Breast epithelium (tissue), 4 donors: ENCODE results near the gene FAM53A. TPM values are rescaled to one million over a fixed set of nuclear protein-coding genes. Genes with fewer than 3 reads are reported as not detected.

Source experiments
- DNase-seq, 2 donors: peaks; one replicate each; pipeline ENCODE4 v3.0.0-alpha.2; 2019; ENCODE audit warnings: low spot score in 2 of 2
- H3K27ac ChIP-seq, 2 donors: fragments of 200-600 bp; sonication (generic) in 1 of 2; one replicate each; pipeline ENCODE4 v1.5.1; 2016 to 2019; ENCODE audit warnings: mild to moderate bottlenecking in 1 of 2
- H3K27me3 ChIP-seq, 2 donors: fragments of 200-600 bp; sonication (generic) in 1 of 2; one replicate each; pipeline versions ENCODE4 v1.5.1 to v1.6.0; 2017 to 2019; ENCODE audit warnings: control low read depth in 1 of 2, mild to moderate bottlenecking in 1 of 2
- H3K36me3 ChIP-seq: fragments of 200-600 bp; one replicate; pipeline ENCODE4 v1.5.1; 2019
- H3K4me1 ChIP-seq, 2 donors: fragments of 200-600 bp; sonication (generic); one replicate each; pipeline ENCODE4 v1.5.1; 2016 to 2019; ENCODE audit warnings: control low read depth in 1 of 2
- H3K4me3 ChIP-seq, 3 donors: fragments of 200-600 bp; sonication (generic); 1 replicate in 2 of 3; 2 replicates in 1 of 3; pipeline ENCODE4 v1.5.1; 2016 to 2019; ENCODE audit warnings: mild to moderate bottlenecking in 3 of 3, moderate library complexity in 2 of 3
- H3K9me3 ChIP-seq, 2 donors: fragments of 200-600 bp; sonication (generic) in 1 of 2; one replicate each; pipeline ENCODE4 v1.5.1; 2016 to 2019; ENCODE audit warnings: control low read depth in 1 of 2
- CTCF ChIP-seq, 3 donors: fragments of 450-650 bp; IDR thresholded peaks; one replicate each; pipeline ENCODE4 v1.5.1; 2016 to 2017; ENCODE audit warnings: antibody characterized with exemption in 3 of 3, mild to moderate bottlenecking in 3 of 3, moderate library complexity in 3 of 3
- POLR2A ChIP-seq: fragments of 450-650 bp; IDR thresholded peaks from one replicate; pipeline ENCODE4 v1.6.1; 2016; ENCODE audit warnings: antibody characterized with exemption, mild to moderate bottlenecking, moderate library complexity
- POLR2AphosphoS5 ChIP-seq, 3 donors: sonication (generic); formaldehyde crosslinking; IDR thresholded peaks; one replicate each; pipeline ENCODE4 v1.6.1; 2017; ENCODE audit warnings: antibody characterized with exemption in 3 of 3
- intact Hi-C: fragments of 100-400 bp; cut with DNase I; formaldehyde crosslinking; loops from one replicate; pipeline ENCODE4 v1.15.1; 2023; ENCODE audit warnings: low total_unique reads
- total RNA-seq, 3 donors: library from RNA; depleted of rRNA; stranded (reverse); fragments of >200 nt; gene quantifications; one replicate each; pipeline ENCODE4 v1.1.0, GENCODE V29; 2016

Gene FAM53A
- total RNA-seq, 3 donors from 2014 or later, result 3.7 to 7.2 (median 4.6) TPM

GRCh38 chr4:1598206-1599025, 85.7 kb downstream of the FAM53A start:
- Histone ChIP-seq H3K4me1 (no peaks in the 10 kb centered on the region), H3K27me3 (peaks cover 0 to 45% of the 10 kb centered on the region in 2 donors), H3K4me3 (no peak overlapping the region), H3K36me3 (no peaks in the 10 kb centered on the region), H3K27ac (no peak overlapping the region), H3K9me3 (no peaks in the 10 kb centered on the region)
- intact Hi-C loops, result no loop called here
- no peak for TF ChIP-seq POLR2A
- no peak for TF ChIP-seq CTCF (IDR thresholded peaks at IDR 0.05)
- no peak for TF ChIP-seq POLR2AphosphoS5 (IDR thresholded peaks at IDR 0.05)
- DNase-seq, result no peak

- no peak for DNase-seq
- Histone ChIP-seq H3K27me3 (peaks cover 0 to 46% of the 10 kb centered on the region in 2 donors), H3K4me1 (no peaks in the 10 kb centered on the region), H3K36me3 (no peaks in the 10 kb centered on the region), H3K4me3 (no peak overlapping the region), H3K9me3 (peaks cover 0 to under 1% of the 10 kb centered on the region in 2 donors), H3K27ac (no peak overlapping the region)
- no peak for TF ChIP-seq CTCF (IDR thresholded peaks at IDR 0.05)
- no peak for TF ChIP-seq POLR2AphosphoS5 (IDR thresholded peaks at IDR 0.05)
- intact Hi-C loops, result no loop called here
Observed at GRCh38 chr4:1597021-1597931, 86.8 kb downstream of the FAM53A start.

GRCh38 chr4:1596393-1596792, 87.7 kb downstream of the FAM53A start:
- Histone ChIP-seq H3K27me3 (peaks cover 0 to 49% of the 10 kb centered on the region in 2 donors), H3K4me1 (no peaks in the 10 kb centered on the region), H3K4me3 (no peak overlapping the region), H3K27ac (no peak overlapping the region), H3K9me3 (peaks cover 6 to 9% of the 10 kb centered on the region in 2 donors), H3K36me3 (no peaks in the 10 kb centered on the region)
- no peak for DNase-seq
- no peak for TF ChIP-seq CTCF (IDR thresholded peaks at IDR 0.05)
- no peak for TF ChIP-seq POLR2A
- TF ChIP-seq POLR2AphosphoS5 (IDR thresholded peaks at IDR 0.05), result no peak
- intact Hi-C loops, result no loop called here

- peaks cover 0 to 49% of the 10 kb centered on the region in 2 donors for H3K27me3 ChIP-seq
- no peaks in the 10 kb centered on the region for H3K36me3 ChIP-seq
- H3K4me1 ChIP-seq, result no peaks in the 10 kb centered on the region
- peaks cover 11 to 15% of the 10 kb centered on the region in 2 donors for H3K9me3 ChIP-seq
- TF ChIP-seq POLR2AphosphoS5 (IDR thresholded peaks at IDR 0.05) (no peak), POLR2A (no peak), CTCF (IDR thresholded peaks at IDR 0.05) (no peak)
- DNase-seq, result no peak
- no peak overlapping the region for H3K4me3 ChIP-seq
- intact Hi-C loops, result no loop called here
- no peak overlapping the region for H3K27ac ChIP-seq
Observed at GRCh38 chr4:1595789-1596325, 88.3 kb downstream of the FAM53A start.
